ENCODE results near the gene SPO11. TPM values are rescaled to one million over a fixed set of nuclear protein-coding genes. Genes with fewer than 3 reads are reported as not detected.

SPO11 gene, protein sequence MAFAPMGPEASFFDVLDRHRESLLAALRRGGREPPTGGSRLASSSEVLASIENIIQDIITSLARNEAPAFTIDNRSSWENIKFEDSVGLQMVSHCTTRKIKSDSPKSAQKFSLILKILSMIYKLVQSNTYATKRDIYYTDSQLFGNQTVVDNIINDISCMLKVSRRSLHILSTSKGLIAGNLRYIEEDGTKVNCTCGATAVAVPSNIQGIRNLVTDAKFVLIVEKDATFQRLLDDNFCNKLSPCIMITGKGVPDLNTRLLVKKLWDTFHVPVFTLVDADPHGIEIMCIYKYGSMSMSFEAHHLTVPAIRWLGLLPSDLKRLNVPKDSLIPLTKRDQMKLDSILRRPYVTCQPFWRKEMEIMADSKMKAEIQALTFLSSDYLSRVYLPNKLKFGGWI
- not detected in 2 replicates for total RNA-seq (2013; cell fraction: nucleolus; rRNA removed)
- total RNA-seq (2014; rRNA removed) = not detected in 2 replicates
- not detected in 2 replicates for total RNA-seq (2014; rRNA removed; fragmentation: Illumina TruSeq; extraction: Trizol)
- total RNA-seq (2021) = not detected in 2 replicates
- polyA plus RNA-seq (2011; ENCODE audit: low read depth) = not detected
- polyA plus RNA-seq (2011; rRNA removed) = not detected in 2 replicates
- not detected in 2 replicates for polyA plus RNA-seq (2011; cell fraction: cytosol; rRNA removed)
- not detected in 2 replicates for polyA plus RNA-seq (2011; cell fraction: nucleus; rRNA removed)
- not detected in 2 replicates for polyA plus RNA-seq (2012)
- not detected in 2 replicates for polyA plus RNA-seq (2014; fragmentation: Illumina TruSeq; extraction: Trizol)
- polyA plus RNA-seq (2014; fragmentation: Nextera tagmentation; extraction: Ambion mirVana) = not detected
- not detected in 2 replicates for polyA plus RNA-seq (2014; rRNA removed)
- polyA plus RNA-seq (2016; fragmentation: Nextera tagmentation; extraction: Ambion mirVana) = not detected
- not detected in 2 replicates for polyA minus RNA-seq (2011; rRNA and poly(A)+ RNA removed)
- polyA minus RNA-seq (2011; cell fraction: cytosol; rRNA and poly(A)+ RNA removed) = not detected in 2 replicates
- polyA minus RNA-seq (2011; cell fraction: nucleus; rRNA and poly(A)+ RNA removed) = not detected in 2 replicates
- Bru-seq, nascent RNA = not detected
- BruChase-seq, experiment 1, labeled RNA remaining after a 6-hour chase = not detected
- not detected for BruChase-seq, experiment 2, labeled RNA remaining after a 2-hour chase
- long read RNA-seq, experiment 1 = 0 reads
- long read RNA-seq, experiment 2 = 0 reads

DNA sequence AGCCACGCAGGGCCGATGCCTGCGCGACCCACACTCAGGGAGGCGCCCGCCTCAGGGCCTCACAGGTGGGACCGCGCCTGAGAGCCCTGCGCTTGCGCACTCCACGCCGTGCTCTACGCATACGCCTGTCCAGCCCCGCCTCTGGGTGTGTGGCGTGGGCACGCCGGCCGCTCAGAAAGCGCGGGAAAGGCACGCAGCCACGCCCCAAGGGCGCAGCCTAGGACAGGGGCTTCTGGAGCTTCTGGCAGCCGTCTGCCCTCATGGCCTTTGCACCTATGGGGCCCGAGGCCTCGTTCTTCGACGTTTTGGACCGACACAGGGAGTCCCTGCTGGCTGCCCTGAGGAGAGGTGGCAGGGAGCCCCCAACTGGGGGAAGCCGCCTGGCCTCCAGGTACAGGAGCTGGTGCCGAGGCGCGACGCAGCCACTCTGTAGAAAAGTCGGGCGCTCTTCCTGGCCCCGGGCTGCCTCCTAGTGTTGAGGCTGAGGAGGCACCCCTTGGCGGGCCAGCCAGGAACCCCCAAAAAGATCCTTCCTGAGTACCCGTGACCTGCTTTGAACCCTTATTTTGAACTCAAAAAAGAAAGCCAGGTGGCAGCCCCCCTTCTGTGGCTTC lies at the start of gene SPO11:
TSS of gene SPO11 (plus strand) at position 196 of the 614 bp plus-strand sequence. CDS start at position 261, 65 bp downstream.
- no peak within 1 kb of the TSS for H3K4me2 ChIP-seq (ENCODE audit: control insufficient read depth, insufficient read depth)
- no peak within 1 kb of the TSS for H2AFZ ChIP-seq (ENCODE audit: control insufficient read depth, low read depth, low read length)
- H3K4me3 ChIP-seq = no peak within 1 kb of the TSS
- H4K20me1 ChIP-seq (ENCODE audit: control insufficient read depth, insufficient read depth) = no peaks in the 10 kb centered on the region
- H3K36me3 ChIP-seq (ENCODE audit: control insufficient read depth in 2 of 2, insufficient read depth in 2 of 2, low read length in 1 of 2) = no peaks in the 10 kb centered on the region
- RAD21 ChIA-PET (ENCODE audit: unreplicated experiment) = interaction anchor here (0.8 kb wide), 1 partner anchor 85 kb away, joined by 3 read pairs; no protein-coding TSS in a partner anchor
- POLR2A ChIA-PET = no interaction called here
- peaks cover 1 to 2% of the 10 kb centered on the region in 2 experiments; a peak in 2 of 4 replicates for H3K27me3 ChIP-seq (replicated peaks in 1 of 2; ENCODE audit: control insufficient read depth in 2 of 2, insufficient read depth in 2 of 2, low read length in 1 of 2)
- in situ Hi-C loops (cut with MboI) = no loop called here
- no TSS peak for BruUV-seq (replicated peaks)
- H3K9ac ChIP-seq (ENCODE audit: control insufficient read depth, insufficient read depth, low read length) = no peak within 1 kb of the TSS
- no peaks in the 10 kb centered on the region for H3K4me1 ChIP-seq (ENCODE audit: control insufficient read depth, insufficient read depth, low read length)
- no peaks in the 10 kb centered on the region for H3K79me2 ChIP-seq (ENCODE audit: control insufficient read depth, insufficient read depth, low read length)
- no peak for FAIRE-seq
- ATAC-seq = peak; percentile 38; the same call in 2 of the 3 replicates
- CTCF ChIA-PET = interaction anchor here (0.7 to 3.3 kb wide), 4 partner anchors 16 to 1182 kb away, joined by 3 to 13 read pairs (median 4); no protein-coding TSS in a partner anchor
- SMC1A ChIA-PET (ENCODE audit: uncharacterized antibody, unreplicated experiment) = interaction anchor here (1.0 kb wide), 1 partner anchor 240 kb away, joined by 4 read pairs; no protein-coding TSS in a partner anchor
- H3K27ac ChIP-seq (ENCODE audit: control insufficient read depth, insufficient read depth) = no peak within 1 kb of the TSS
- no peaks in the 10 kb centered on the region for H3K9me3 ChIP-seq (replicated peaks; ENCODE audit: control insufficient read depth, insufficient read depth, low read length)
- TF ChIP-seq, protein P1, sequence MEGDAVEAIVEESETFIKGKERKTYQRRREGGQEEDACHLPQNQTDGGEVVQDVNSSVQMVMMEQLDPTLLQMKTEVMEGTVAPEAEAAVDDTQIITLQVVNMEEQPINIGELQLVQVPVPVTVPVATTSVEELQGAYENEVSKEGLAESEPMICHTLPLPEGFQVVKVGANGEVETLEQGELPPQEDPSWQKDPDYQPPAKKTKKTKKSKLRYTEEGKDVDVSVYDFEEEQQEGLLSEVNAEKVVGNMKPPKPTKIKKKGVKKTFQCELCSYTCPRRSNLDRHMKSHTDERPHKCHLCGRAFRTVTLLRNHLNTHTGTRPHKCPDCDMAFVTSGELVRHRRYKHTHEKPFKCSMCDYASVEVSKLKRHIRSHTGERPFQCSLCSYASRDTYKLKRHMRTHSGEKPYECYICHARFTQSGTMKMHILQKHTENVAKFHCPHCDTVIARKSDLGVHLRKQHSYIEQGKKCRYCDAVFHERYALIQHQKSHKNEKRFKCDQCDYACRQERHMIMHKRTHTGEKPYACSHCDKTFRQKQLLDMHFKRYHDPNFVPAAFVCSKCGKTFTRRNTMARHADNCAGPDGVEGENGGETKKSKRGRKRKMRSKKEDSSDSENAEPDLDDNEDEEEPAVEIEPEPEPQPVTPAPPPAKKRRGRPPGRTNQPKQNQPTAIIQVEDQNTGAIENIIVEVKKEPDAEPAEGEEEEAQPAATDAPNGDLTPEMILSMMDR (IDR thresholded peaks at IDR 0.05 in 2 of 3, conservative IDR thresholded peaks at IDR 0.05 in 1 of 3; ENCODE audit: control insufficient read depth in 2 of 3, extremely low read depth in 1 of 3, insufficient read depth in 1 of 3, low read depth in 3 of 3, low read length in 3 of 3) = peak; percentile 20 to 34 (median 33); a peak in 4 of 6 replicates
- TF ChIP-seq USF2 (IDR thresholded peaks at IDR 0.05; ENCODE audit: borderline replicate concordance, low read depth, low read length) (no peak), KAT2A (conservative IDR thresholded peaks at IDR 0.05; ENCODE audit: control insufficient read depth, low read depth, low read length) (no peak), BCL11A (IDR thresholded peaks at IDR 0.05; ENCODE audit: low read depth, low read length) (no peak)
- intact Hi-C loops (cut with micrococcal nuclease; ENCODE audit: unreplicated experiment) = no loop called here
- WGBS (ENCODE audit: insufficient coverage, insufficient replicate concordance, low lambda C conversion rate, missing lambda C conversion rate) = 54% methylated on average over 40 of the region's 40 CpGs
- DNase-seq (ENCODE audit: low read depth, low spot score) = no peak

All from GM12878 (cell line).